Measurements from ENCODE around the gene EBNA1BP2.
"Not testable (repeated sequence)": the region's sequence is repeated elsewhere in the genome, so short reads cannot be mapped to it uniquely, and the experiment has no call there.

- TF ChIP-seq CTCF, POLR2A (IDR thresholded peaks at IDR 0.05): not testable (repeated sequence)
These were observed 32.8 kb downstream of the EBNA1BP2 start for GRCh38 chr1:43139295-43139694.

Data from testis (tissue), 2 donors.